SK-N-DZ (cell line): Measurements from ENCODE around the gene NFIB.

Source experiments
- DNase-seq: peaks from one replicate; pipeline ENCODE4 v3.0.0-alpha.2; 2015; ENCODE audit warnings: low spot score

The NFIB gene

DNA sequence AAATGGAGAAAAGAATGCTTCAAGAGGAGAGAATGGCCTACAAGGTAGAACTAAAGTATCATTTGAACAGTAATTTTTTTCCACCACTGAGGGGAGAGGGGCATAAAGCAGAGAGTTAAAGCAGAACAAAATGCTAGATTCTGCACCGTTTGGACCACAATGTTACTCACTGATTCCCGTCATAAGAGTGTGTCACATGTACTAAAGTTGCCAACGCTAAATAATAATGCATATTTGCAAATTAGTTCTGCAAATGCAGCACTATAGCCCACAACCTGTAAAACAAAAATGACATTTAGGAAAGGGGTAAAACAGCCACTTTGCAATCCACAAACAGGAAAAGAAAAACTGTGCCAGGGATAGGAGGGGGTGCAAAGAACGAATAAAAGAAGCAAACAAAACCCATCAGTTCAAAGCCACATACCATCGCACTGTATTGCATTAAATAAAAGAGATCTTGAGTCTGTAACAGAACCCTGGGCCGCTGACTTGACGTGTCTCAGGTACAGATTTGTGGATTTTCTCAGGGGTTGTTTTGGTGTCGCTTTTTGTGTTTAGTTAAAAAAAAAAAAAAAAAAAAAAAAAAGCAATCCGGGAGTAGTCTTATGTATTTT is 7.7 kb upstream of the NFIB start:
- DNase-seq, result no peak

DNA sequence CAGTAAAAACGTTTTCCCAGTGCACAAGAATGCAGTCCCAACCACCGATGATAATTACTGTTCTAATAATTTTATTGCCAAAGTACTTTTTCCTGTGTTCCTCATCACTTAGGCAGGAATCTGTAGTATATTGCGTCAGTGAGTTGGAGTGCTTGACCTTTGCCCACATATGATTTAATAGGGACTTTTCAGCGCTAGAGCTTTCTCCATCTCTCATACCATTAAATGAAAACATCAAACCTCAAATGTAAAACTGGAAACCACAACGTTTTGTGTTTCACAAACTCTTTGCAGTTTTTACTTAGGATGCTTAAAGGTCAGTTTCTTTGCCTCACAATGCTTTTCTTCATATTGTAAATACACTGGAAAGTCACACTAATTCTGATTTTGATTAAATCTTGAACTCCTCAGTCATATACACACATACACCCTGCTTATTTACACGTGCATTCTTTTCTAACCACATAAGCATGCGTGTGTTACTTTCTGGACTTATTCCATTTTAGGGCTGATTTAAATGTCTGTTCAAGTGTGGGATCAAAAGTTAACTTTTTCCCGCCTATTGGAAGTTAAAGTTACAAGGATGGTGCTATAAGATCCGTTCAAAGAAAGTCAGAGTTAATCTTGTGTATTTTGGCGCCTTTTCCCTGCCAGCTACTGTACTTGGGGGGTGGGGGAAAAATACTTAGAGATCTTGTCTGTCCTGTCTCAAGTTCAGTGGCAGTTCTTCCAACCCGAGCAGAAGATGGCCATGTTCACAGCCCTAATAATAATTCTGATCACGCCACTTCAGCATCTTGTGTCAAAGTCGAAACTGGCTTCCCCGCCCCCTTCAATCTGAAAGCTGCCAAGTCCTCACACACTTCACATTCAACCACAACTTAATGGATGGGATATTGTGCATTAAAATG is 6.6 kb upstream of the NFIB start:
- DNase-seq, result no peak

DNA sequence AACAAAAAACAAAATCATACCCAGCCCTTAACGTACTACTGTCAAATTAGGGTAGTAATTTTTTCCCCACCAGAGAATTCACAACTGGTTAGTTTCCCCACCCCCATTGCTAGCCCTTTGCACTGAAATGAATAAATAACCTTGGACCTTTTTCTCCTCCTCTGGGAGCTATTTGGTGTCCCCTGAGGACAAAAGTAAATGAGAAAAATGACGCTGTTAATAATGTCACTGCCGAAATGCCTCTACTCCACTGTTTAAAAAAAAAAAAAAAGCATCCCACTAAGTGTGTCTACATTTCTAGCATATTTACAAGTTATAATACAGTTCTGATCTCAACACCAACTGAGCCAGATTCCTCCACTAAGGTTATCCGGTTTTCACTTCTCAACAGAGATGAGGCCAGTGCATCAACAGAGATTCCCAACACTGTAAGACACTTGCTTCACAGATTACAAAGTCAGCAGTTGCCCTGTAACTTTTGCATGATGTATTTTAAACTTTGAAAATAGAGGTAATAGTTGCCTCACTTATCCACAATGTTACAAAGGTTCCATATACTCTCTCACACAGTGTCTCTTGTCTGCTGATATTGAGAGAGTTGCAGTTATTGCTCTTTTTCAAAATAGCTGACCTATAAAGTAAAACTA is 5.1 kb upstream of the NFIB start:
- no peak for DNase-seq

DNA sequence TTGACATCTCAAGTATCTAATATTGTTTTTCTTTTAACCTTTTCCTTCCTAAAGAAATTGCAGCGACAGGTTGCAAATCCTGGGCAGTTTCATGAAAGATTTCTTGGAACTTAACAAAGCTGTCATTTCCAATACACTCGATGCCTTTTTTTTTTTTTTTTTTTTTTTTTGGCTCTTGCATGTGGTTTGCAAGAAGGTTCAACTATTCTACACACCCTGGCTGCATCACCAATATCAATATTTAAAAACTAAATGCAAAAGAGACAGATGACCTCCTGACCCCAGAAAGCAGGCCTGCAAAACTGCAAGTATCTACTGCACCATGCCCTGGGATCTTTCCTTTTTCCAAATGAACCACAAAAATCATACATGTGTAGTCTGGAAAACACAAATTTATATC is 4.4 kb upstream of the NFIB start:
- DNase-seq, result no peak

DNA sequence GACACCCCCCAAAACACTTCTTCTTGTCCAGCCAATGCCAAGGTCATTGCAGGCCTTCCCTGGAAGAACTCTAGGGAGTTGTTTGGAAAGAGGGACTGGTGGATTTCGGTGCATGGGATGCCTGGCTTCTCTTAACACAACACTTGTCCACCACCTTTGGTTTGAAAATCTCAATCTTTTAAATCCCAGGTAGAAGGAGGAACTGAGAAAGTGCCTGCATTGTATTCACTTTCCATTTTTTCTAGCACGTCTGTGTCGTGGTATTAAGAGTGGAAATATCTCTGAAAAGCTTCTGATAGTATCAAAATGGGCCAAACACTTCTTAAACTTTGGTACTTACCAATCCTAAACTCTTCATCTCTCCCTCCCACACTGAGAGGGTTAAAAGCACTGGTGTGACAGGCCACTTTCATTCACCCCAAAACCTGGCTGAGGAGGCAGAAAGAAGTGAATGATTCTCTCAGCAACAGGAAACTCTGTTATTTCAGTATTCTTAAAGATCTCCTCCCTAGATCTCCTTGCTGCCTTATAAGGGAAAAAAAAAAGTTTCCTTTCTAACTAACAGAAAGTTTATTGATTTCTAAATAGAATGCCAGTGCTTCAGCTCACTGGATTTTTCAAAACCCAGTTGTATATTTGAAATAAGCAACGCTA is 3.9 kb upstream of the NFIB start:
- DNase-seq, result no peak

DNA sequence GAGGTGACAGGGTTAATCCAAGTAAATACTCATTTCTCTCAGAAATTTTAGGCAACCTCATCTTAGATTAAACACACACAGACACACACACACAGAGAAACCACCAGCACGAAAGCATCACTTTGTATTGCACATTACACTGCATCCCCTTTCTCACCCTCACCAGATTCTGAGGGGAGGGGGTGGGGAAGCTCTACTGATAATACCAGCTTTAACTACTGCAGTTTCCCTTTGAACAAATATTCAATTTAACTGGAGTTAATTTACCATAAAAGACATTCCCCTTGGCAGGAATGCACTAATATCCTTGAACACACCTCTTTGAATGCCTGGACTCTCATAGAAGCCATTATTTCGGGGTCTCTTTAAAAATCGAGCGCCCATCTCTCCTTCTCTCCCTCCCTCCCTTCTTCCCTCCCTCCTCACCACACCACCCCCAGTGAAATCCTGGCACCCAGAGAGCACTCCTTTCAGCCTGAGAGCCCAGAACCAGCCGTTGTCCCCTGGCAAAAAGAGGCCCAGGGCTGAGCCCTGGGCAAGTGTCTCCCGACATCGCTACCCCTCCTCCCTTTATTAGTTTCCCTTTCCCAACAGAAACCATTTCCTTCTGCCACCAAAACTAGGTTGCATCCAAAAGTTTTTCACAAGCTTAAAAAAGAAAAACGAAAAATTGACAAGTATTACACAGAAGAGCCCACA is 2.8 kb upstream of the NFIB start:
- no peak for DNase-seq

DNA sequence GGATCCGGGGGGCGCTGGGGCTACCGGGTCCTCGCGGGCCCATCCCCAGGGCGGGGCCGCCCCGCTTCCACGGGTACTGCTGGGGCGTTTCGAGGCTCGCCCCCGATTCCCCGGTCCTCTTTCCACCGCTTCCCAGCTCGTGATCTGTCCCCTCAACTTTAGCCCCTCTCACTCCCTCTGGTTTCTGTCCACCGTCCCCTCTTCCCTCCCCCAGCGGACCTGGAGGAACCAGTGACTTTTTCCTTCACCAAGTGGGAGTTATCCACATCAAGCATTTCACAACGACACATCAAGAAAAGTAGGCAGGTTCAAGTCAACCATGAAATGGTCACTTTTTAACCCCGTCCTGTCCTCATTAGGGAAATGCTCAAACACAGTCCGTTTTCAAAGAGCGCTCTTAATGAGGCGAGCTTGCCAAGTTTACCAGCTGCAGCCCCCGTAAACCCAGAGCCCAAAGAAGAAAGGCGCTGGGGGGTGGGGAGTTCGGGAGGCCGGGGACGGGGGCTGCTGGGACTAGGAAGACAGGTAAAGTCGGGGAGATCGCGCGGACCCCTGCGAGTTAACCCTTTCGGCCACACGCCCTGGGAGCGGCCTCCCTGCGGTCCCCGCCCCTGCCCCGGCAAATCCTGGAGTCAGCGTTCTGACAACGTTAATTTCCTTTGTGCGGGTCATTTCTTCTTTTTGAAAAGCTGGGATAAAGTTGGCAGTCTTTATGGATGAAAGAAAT is 2.1 kb upstream of the NFIB start:
- peak; percentile 37 for DNase-seq

DNA sequence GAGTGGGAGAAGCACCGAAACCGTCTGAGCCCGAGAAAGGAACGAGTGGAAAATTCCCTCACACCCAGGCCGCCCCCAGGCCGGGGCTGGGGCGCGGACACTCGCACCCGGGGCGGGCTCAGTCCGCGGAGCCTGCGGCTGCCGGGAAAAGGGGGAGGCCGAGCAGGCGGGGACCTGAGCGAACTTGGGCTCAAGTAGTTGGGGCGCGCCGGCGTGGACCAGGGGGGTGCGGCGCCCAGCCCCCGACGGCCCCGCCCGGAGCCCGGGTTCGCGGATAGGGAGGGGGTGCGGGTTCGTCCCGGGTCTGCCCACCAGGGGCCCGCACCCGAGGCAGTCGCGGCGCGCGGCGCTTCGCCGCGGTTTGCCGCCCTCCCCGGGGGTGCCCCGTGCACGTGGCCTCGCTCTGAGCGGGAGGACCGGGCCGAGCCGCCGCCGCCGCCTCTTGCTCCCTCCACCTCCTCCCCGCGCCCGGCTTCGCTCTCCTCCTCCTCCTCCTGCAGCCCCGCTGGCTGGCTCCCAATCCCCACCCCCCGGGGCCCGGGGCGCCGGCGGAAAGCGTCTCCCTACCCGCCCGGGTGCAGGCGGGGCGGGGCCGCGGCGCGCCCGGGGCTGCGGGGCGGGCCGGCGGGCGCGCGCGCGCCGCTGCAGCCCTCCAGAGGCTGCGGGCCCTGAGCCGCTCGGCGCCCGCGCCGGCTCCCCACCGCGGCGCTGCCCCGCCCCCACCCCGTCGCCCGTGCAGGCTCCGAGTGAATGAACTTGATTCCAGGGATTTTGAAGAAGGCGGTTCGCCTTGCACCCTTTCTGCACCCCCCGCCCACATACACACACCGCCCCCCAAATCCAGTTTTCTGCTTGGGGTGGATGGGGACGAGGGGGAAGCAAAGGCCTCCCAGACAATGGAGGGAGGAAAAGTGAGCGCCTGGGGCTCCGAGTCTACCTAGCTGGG is 1.3 kb upstream of the NFIB start:
- DNase-seq, result peak; percentile 60

DNA sequence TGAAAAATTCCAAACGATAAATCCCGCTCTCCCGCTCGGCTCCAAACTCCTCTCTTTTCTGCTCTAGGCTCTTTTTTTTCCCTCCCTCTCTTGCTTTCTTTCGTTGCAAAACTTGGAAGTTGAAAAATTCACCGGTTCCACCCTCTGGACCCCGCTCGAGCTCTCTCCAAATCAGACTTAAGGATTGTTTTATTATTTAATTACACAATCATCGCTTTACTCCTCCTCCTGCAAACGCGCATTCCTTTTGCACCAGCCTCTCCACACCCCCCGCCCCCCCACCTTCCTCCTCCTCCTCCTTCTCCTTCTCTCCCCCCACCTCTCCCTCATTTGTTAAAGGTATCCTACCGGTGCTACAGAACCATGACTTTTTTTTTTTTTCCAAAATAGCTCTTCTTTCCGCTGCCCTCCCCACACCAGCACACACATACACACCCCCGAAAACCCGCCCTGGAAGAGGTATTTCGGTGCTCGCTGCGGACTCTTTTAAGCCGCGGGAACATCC is 535 bp upstream of the NFIB start:
- peak; percentile 58 for DNase-seq

DNA sequence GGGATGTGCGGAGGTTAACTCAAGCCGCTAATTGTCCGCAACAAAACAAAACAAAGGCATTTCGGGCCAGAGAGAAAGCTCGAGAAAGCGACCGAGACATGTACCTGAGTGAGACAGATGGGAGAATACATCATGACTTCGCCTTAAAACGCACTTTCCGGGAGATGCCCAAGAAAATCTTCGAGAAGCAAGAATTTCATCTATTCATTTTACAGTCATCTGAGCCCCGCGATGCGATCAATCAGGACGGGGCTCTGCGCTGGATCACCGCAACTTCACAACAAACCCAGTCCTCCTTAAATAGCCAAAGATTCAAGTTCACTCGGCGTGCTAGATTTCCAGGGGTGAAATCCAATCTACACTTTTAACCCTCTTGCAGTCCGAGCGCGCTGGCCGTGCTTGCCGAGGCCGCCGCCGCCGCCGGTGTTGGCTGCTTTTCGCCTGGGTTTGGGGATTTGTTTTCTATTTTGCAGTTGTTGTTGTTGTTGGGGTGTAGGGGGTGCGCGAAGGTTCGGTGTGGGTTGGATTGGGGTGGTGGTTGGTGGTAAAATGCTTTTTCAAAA is 482 bp downstream of the NFIB start:
- DNase-seq, result no peak

DNA sequence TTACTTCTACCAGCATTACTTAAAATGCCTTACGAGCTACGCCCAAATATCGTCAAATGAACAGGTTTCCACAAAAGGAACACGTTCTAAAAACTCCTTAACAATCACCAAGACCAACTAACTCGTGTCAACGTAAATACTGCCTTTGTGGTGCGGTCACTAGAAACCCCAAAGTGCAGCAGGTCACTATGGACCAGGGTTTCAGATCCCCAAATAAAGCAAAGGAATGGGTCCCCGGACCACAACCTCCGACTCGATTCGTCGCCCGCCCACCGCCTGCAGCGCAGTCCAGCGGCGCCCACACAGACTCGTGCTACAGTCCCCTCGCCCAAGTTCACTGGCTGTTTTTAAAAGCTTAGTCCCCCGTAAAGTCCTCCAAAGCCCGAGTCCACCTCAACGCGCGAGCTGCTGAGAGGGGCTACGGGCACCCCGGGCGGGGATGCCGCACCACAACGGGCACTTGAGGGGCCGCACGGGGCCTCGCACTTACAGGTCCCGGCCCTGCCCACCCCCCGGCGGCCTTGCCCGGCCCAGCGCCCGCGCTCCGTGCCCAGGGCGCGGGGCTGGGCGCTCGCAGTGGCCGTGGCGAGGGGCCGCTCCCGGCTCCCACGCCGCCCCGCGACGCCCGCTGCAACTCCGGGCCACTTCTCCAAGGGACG is 1.1 kb downstream of the NFIB start:
- DNase-seq, result no peak

DNA sequence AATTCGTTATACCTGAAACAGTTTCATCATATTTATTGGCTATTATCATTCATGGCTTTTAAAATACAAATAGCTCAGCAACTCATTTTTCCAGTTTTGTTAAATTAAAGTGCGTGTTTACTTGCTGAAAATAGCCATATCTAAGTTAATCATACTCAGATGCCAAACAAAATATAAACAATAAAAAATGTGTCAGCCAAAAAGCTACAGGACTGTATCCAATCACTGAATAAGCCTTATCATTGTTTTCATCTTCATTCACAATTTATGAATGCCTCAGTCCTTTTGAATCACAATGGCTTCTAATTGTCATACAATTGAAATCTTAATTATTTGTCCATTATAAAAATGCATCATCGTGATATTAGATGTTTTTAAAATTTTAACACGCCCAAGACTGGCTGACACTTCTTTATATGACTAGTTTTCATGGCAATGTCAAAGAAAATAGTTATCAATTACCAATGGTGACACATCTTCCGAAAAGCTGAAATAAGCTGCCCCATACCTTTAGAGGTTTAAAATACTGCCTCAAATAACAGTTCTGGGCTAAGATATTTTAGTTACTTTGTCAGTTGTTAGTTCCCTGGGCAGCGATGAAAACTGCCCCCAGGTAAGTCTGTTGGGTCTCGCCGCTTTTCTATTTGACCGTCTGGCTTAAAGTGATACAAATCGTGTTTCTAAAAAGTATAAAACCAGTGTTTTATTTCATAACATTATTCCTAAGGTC is 1.8 kb downstream of the NFIB start:
- no peak for DNase-seq

DNA sequence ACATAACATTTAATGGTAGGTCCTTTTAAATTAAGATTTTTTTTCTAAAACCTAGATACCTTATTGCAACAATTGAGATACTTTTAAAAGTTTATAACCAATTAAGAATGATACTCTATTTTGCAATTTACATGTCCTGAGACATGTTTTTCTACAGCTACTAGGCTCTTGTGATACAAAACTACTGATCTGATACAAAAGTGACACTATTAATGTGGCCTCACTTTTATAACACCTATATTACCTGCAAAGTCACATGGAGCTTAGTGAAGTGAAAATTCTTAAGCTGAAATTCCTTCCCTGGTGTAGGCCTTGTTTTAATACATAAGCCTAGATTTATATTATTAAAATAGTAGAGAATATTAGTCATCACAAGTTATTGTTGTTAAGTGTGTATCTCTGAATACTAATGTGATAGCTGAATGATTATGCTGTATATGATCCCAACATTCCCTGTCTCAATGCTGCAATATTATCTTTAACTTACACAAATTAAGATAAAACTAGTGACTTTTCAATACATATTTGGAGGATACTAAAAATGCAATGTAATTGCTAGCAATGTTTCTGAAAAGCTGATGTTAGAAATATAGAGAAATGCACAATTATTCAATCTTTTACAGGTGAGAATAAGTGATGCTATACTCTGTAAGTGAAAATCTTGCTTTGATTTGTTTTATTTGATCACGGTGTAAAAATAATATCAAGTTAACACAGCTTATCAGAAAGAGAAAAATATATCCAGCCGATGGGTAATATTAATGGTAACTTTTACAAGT is 2.6 kb downstream of the NFIB start:
- DNase-seq, result no peak

DNA sequence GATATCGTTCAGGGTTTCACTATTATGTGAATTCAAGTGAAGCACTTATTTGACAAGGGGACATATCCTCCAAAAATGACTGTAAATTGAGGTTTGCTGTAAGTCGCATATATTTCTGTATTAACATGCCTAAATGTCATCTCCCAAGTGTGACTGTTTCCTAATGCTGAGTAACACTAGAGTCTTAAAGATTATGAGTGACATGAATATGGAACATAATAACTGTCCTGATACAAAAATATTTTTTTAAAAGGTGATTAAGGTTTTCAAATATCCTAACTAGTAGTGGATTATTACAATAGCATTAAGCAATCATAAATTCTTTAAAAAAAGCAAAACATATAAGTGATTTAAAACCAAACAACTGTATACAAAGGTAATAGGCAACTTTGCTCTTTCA is 3.6 kb downstream of the NFIB start:
- no peak for DNase-seq

DNA sequence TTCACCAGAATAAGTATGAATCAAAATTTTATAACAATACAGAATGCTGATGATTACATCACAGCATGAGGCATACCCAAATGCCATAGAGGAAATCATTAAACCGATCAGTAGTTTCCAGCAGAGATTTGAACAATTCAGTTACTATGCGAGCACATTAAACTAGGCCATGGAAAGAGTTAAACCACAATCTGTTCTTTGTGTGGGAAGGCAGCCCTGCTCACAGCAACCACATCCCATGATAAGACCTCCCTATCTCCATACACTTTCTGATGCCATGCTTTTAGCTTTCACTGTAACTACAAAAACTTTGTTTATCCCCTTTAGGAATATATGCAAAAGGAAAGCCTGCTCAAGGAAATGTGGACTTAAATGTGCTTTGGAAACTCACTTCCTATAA is 4.5 kb downstream of the NFIB start:
- no peak for DNase-seq

DNA sequence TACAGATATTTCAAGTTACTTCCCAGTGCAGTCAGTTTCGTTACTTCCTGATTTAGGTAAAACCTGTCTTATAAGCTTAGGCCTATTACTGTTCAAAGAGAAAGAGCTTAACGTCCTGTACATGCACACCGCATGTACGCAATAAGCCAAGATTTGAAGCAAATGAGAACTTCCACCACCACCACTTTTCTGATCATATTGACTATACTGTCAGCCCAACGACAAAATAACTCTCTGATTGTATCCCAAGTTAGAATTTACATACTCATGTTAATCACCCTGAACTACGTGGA is 5.1 kb downstream of the NFIB start:
- DNase-seq, result no peak
